AG09309 (cell line): Measurements from ENCODE around the gene CDV3.
"Not testable (repeated sequence)": the region's sequence is repeated elsewhere in the genome, so short reads cannot be mapped to it uniquely, and the experiment has no call there.

ENCODE experiments used
- DNase-seq: peaks from one replicate; pipeline ENCODE4 v3.0.0-alpha.2; 2010; ENCODE audit warnings: low read depth
- H3K4me3 ChIP-seq: 2 replicates; pipeline ENCODE4 v1.5.1; 2011; ENCODE audit warnings: mild to moderate bottlenecking, low read depth, low read length, moderate library complexity; ENCODE audit not compliant: control insufficient read depth
- CTCF ChIP-seq: IDR thresholded peaks from 2 replicates; pipeline ENCODE4 v1.5.1; 2011; ENCODE audit warnings: mild to moderate bottlenecking, low read depth, low read length, inconsistent platforms; ENCODE audit not compliant: insufficient read depth, control insufficient read depth; ENCODE audit errors: missing control alignments

The CDV3 gene

GRCh38 chr3:133573629-133574194, at the start of gene CDV3:
Gene CDV3 (plus strand): TSS chr3:133573686. CDS start chr3:133574045, 359 bp downstream.
- peak within 1 kb of the TSS; percentile 70 for H3K4me3 ChIP-seq
- no peak for DNase-seq
- TF ChIP-seq CTCF = no peak

GRCh38 chr3:133523758-133524157, 49.7 kb upstream of the CDV3 start:
- not testable (repeated sequence) for DNase-seq

GRCh38 chr3:133525435-133525834, 48.1 kb upstream of the CDV3 start:
- DNase-seq = no peak
- no peak overlapping the region for H3K4me3 ChIP-seq
- TF ChIP-seq CTCF = no peak

More at GRCh38 chr3:133523758-133524157, 49.7 kb upstream of the CDV3 start:
- H3K4me3 ChIP-seq = not testable (repeated sequence)

GRCh38 chr3:133527081-133527715, 46.3 kb upstream of the CDV3 start:
- no peak for DNase-seq
- no peak overlapping the region for H3K4me3 ChIP-seq
- no peak for TF ChIP-seq CTCF

- no peak overlapping the region for H3K4me3 ChIP-seq
- no peak for TF ChIP-seq CTCF
- DNase-seq = no peak
Observed at GRCh38 chr3:133529809-133530208, 43.7 kb upstream of the CDV3 start.

- no peak overlapping the region for H3K4me3 ChIP-seq
- DNase-seq = peak; percentile 53
- no peak for TF ChIP-seq CTCF
Observed at GRCh38 chr3:133531981-133532380, 41.5 kb upstream of the CDV3 start.

- TF ChIP-seq CTCF = no peak
- no peak for DNase-seq
- H3K4me3 ChIP-seq = no peak overlapping the region
Observed at GRCh38 chr3:133532951-133533350, 40.5 kb upstream of the CDV3 start.
